ENCODE measurements around the gene SIAH3. TPM values are rescaled to one million over a fixed set of nuclear protein-coding genes. Genes with fewer than 3 reads are reported as not detected.

The SIAH3 gene
- polyA plus RNA-seq, 1 experiment, result not detected

GRCh38 chr13:45731455-45731854 lies 120.1 kb downstream of the SIAH3 start:
- POLR2A ChIA-PET, result no interaction called here

GRCh38 chr13:45728759-45729158 lies 122.8 kb downstream of the SIAH3 start:
- Histone ChIP-seq H3K4me3 (ENCODE audit: low read depth, low read length) (no peak overlapping the region), H3K27me3 (ENCODE audit: control insufficient read depth, insufficient read depth, low read length) (peaks cover 7% of the 10 kb centered on the region; the same call in 1 of the 2 replicates)
- CTCF ChIA-PET, result interaction anchor here (0.9 to 2.3 kb wide), 4 partner anchors 9 to 105 kb away, joined by 3 to 6 read pairs (median 4); no protein-coding TSS in a partner anchor

More at GRCh38 chr13:45731455-45731854, 120.1 kb downstream of the SIAH3 start:
- Histone ChIP-seq H3K27me3 (ENCODE audit: control insufficient read depth, insufficient read depth, low read length) (peaks cover 1% of the 10 kb centered on the region), H3K36me3 (ENCODE audit: control insufficient read depth, insufficient read depth, low read length) (no peaks in the 10 kb centered on the region), H3K4me3 (ENCODE audit: low read depth, low read length) (no peak overlapping the region)
- CTCF ChIA-PET, result interaction anchor here (1.3 kb wide), 1 partner anchor 8 kb away, joined by 3 read pairs; no protein-coding TSS in a partner anchor
- TF ChIP-seq, protein P1, sequence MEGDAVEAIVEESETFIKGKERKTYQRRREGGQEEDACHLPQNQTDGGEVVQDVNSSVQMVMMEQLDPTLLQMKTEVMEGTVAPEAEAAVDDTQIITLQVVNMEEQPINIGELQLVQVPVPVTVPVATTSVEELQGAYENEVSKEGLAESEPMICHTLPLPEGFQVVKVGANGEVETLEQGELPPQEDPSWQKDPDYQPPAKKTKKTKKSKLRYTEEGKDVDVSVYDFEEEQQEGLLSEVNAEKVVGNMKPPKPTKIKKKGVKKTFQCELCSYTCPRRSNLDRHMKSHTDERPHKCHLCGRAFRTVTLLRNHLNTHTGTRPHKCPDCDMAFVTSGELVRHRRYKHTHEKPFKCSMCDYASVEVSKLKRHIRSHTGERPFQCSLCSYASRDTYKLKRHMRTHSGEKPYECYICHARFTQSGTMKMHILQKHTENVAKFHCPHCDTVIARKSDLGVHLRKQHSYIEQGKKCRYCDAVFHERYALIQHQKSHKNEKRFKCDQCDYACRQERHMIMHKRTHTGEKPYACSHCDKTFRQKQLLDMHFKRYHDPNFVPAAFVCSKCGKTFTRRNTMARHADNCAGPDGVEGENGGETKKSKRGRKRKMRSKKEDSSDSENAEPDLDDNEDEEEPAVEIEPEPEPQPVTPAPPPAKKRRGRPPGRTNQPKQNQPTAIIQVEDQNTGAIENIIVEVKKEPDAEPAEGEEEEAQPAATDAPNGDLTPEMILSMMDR (IDR thresholded peaks at IDR 0.05; ENCODE audit: insufficient read depth, low read depth, low read length), result no peak
- DNase-seq (ENCODE audit: low read depth), result no peak

More at GRCh38 chr13:45728759-45729158, 122.8 kb downstream of the SIAH3 start:
- POLR2A ChIA-PET, result no interaction called here
- no peaks in the 10 kb centered on the region for H3K36me3 ChIP-seq (ENCODE audit: control insufficient read depth, insufficient read depth, low read length)
- DNase-seq (ENCODE audit: low read depth), result no peak
- TF ChIP-seq, protein P1 (IDR thresholded peaks at IDR 0.05; ENCODE audit: insufficient read depth, low read depth, low read length), result no peak

Small RNA genes within 50 kb of the gene (small RNA-seq; reads per million reads assigned to genes)
- gene RF00017 (ENCODE audit: insufficient read length, low read depth, low replicate concordance), result not detected

Other genes starting within 250 kb of the SIAH3 start
- gene ERICH6B, start 236.0 kb downstream of the SIAH3 start, polyA plus RNA-seq (2011; rRNA removed), result not detected in 2 replicates
- not detected in 2 replicates for gene CBY2, start 149.4 kb downstream of the SIAH3 start, polyA plus RNA-seq (2011; rRNA removed)
- 1.9 and 3.9 TPM in 2 replicates for gene ZC3H13, start 201.0 kb upstream of the SIAH3 start, polyA plus RNA-seq (2011; rRNA removed)

Measured in BJ (cell line).